ENCODE data around the gene PISD.

Gene PISD

DNA sequence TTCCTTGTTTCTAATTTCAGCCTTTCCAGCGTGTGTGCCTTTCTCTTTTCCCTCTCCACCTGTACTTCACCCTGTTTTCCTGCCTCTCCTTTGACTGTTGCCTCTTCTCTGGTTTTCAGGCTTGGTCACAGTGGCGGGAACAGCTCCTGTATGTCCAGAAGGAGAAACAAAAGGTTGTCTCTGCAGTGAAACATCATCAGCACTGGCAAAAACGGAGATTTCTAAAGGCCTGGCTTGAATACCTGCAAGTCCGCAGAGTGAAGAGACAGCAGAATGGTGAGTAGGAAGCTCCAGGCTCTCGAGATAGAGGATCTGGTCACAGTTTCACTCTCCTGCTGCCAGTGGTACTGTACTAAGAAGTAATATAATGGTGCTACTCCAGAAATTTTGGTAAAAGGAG, 89.1 kb downstream of the PISD start:
- no peak for DNase-seq (ENCODE audit: low read depth)

DNA sequence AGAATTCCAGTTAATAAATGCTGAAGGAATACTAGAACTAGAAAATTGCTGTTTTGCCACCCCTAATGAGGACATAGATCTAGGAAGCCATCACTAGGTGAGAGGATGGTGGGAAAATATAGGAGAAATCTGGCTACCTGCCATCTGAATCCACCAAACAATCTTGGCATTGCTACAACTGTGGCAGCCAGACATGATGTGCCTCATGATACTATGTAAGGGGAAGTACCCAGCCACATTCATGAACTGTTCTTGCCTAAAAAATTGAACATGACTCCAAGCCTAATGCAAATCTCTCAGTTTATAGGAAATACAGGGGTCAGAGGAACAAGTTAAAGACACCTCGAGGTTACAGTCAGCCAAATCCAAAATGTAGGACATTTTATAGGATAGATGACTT, 92.9 kb downstream of the PISD start:
- DNase-seq (ENCODE audit: low read depth) = no peak
